Transverse colon (tissue), 4 donors: ENCODE measurements around the gene RIMS1.

Source experiments
- EP300 ChIP-seq: sonication (generic); formaldehyde crosslinking; IDR thresholded peaks from one replicate; pipeline ENCODE4 v1.6.1; 2017; ENCODE audit warnings: antibody characterized with exemption, low read depth
- POLR2A ChIP-seq: fragments of 450-650 bp; IDR thresholded peaks from one replicate; pipeline ENCODE4 v1.6.1; 2016; ENCODE audit warnings: antibody characterized with exemption, mild to moderate bottlenecking, moderate library complexity
- POLR2AphosphoS5 ChIP-seq, 3 donors: sonication (generic); formaldehyde crosslinking; IDR thresholded peaks; one replicate each; pipeline ENCODE4 v1.6.1; 2016; ENCODE audit warnings: antibody characterized with exemption in 3 of 3
- TF ChIP-seq, protein P1 (sequence below), 5 experiments: fragments of 200-600 bp in 3 of 5; fragments of 450-650 bp in 2 of 5; sonication (generic) in 3 of 5; IDR thresholded peaks; 1 replicate in 2 of 5; 2 replicates in 3 of 5; pipeline ENCODE4 v1.5.1; 2016 to 2017; ENCODE audit warnings: antibody characterized with exemption in 5 of 5, inconsistent platforms in 3 of 5, mild to moderate bottlenecking in 2 of 5, moderate library complexity in 1 of 5

DNA sequence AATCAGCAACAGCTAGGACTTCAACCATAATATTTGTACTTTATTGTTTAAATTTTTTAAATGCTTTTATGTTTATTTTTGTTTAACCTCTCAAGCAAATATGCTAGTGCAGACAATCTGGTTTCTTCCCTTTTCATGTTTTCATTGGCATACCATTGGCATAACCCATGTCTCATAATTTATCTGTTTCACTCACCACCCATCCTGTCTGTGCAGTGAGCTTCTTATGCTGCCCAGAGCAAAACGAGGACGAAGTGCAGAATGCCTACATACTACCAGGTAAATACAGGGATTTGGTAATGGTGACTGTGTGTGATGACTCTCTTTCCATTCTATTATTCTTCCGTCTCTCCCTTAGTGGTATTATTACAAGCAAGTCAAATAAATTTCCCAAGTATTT lies 374.1 kb downstream of the RIMS1 start:
- TF ChIP-seq, protein P1, sequence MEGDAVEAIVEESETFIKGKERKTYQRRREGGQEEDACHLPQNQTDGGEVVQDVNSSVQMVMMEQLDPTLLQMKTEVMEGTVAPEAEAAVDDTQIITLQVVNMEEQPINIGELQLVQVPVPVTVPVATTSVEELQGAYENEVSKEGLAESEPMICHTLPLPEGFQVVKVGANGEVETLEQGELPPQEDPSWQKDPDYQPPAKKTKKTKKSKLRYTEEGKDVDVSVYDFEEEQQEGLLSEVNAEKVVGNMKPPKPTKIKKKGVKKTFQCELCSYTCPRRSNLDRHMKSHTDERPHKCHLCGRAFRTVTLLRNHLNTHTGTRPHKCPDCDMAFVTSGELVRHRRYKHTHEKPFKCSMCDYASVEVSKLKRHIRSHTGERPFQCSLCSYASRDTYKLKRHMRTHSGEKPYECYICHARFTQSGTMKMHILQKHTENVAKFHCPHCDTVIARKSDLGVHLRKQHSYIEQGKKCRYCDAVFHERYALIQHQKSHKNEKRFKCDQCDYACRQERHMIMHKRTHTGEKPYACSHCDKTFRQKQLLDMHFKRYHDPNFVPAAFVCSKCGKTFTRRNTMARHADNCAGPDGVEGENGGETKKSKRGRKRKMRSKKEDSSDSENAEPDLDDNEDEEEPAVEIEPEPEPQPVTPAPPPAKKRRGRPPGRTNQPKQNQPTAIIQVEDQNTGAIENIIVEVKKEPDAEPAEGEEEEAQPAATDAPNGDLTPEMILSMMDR (IDR thresholded peaks at IDR 0.05), result no peak
- TF ChIP-seq POLR2A, result no peak
- no peak for TF ChIP-seq POLR2AphosphoS5 (IDR thresholded peaks at IDR 0.05)
- no peak for TF ChIP-seq EP300
